Transverse colon (tissue), 3 donors: ENCODE data around the gene DPF3.

ENCODE experiments used
- POLR2A ChIP-seq: fragments of 450-650 bp; IDR thresholded peaks from one replicate; pipeline ENCODE4 v1.6.1; 2016; ENCODE audit warnings: antibody characterized with exemption, mild to moderate bottlenecking, moderate library complexity
- TF ChIP-seq, protein P1 (sequence below), 5 experiments: fragments of 200-600 bp in 3 of 5; fragments of 450-650 bp in 2 of 5; sonication (generic) in 3 of 5; IDR thresholded peaks; 1 replicate in 2 of 5; 2 replicates in 3 of 5; pipeline ENCODE4 v1.5.1; 2016 to 2017; ENCODE audit warnings: antibody characterized with exemption in 5 of 5, inconsistent platforms in 3 of 5, mild to moderate bottlenecking in 2 of 5, moderate library complexity in 1 of 5

DNA sequence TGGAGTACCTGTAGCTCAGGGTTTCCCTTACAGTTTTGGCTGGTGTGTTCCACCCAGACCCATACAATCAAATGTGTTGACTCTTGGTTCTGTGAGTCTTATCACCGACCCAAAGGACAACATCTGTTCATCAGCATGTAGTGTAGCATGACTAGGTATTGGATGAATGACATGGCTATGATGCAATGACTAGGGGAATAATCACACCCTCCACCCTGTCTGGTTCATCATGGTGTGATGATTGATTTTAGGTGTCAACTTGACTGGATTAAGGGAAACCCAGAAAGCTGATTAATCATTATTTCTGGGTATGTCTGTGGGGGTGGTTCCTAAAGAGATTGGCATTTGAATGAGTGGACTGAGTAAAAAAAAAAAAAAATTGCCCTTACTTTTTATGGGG, 311.3 kb downstream of the DPF3 start:
- TF ChIP-seq, protein P1, sequence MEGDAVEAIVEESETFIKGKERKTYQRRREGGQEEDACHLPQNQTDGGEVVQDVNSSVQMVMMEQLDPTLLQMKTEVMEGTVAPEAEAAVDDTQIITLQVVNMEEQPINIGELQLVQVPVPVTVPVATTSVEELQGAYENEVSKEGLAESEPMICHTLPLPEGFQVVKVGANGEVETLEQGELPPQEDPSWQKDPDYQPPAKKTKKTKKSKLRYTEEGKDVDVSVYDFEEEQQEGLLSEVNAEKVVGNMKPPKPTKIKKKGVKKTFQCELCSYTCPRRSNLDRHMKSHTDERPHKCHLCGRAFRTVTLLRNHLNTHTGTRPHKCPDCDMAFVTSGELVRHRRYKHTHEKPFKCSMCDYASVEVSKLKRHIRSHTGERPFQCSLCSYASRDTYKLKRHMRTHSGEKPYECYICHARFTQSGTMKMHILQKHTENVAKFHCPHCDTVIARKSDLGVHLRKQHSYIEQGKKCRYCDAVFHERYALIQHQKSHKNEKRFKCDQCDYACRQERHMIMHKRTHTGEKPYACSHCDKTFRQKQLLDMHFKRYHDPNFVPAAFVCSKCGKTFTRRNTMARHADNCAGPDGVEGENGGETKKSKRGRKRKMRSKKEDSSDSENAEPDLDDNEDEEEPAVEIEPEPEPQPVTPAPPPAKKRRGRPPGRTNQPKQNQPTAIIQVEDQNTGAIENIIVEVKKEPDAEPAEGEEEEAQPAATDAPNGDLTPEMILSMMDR (IDR thresholded peaks at IDR 0.05): no peak
- no peak for TF ChIP-seq POLR2A
